Esophagus muscularis mucosa (tissue), 4 donors: ENCODE measurements around the gene ANK3.

ENCODE experiments used
- EP300 ChIP-seq: sonication (generic); formaldehyde crosslinking; IDR thresholded peaks from one replicate; pipeline ENCODE4 v1.6.1; 2017; ENCODE audit warnings: antibody characterized with exemption
- POLR2A ChIP-seq: fragments of 450-650 bp; IDR thresholded peaks from one replicate; pipeline ENCODE4 v1.6.1; 2017; ENCODE audit warnings: antibody characterized with exemption, moderate library complexity, mild to moderate bottlenecking, low read depth
- TF ChIP-seq, protein P1 (sequence below), 3 experiments: fragments of 200-600 bp in 2 of 3; fragments of 450-650 bp in 1 of 3; sonication (generic) in 2 of 3; IDR thresholded peaks; one replicate each; pipeline ENCODE4 v1.5.1; 2017 to 2019; ENCODE audit warnings: antibody characterized with exemption in 3 of 3, mild to moderate bottlenecking in 2 of 3, moderate library complexity in 1 of 3

DNA sequence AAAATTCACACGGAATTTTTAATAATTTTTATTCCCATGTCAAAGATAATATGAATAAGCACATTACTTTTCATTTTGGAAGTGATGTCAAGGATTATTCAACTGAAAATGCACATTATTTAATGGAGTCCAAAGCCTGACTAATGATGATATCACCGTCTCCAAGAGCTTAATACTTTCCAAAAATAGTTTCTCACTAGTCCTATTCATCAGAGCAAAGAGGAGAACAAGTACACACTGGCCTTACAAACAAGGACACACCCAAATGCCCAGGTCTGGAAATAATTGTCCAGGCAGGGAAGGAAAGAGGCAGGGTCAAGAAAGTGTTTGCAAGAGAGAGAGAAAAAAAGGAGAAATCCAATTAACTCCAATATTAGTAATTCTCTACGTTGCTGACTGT, 266.5 kb downstream of the ANK3 start:
- TF ChIP-seq, protein P1, sequence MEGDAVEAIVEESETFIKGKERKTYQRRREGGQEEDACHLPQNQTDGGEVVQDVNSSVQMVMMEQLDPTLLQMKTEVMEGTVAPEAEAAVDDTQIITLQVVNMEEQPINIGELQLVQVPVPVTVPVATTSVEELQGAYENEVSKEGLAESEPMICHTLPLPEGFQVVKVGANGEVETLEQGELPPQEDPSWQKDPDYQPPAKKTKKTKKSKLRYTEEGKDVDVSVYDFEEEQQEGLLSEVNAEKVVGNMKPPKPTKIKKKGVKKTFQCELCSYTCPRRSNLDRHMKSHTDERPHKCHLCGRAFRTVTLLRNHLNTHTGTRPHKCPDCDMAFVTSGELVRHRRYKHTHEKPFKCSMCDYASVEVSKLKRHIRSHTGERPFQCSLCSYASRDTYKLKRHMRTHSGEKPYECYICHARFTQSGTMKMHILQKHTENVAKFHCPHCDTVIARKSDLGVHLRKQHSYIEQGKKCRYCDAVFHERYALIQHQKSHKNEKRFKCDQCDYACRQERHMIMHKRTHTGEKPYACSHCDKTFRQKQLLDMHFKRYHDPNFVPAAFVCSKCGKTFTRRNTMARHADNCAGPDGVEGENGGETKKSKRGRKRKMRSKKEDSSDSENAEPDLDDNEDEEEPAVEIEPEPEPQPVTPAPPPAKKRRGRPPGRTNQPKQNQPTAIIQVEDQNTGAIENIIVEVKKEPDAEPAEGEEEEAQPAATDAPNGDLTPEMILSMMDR (IDR thresholded peaks at IDR 0.05): no peak
- TF ChIP-seq POLR2A (no peak), EP300 (no peak)
